Urothelium cell line (cell line): Measurements from ENCODE around the gene NABP2.
"Not testable (repeated sequence)": the region's sequence is repeated elsewhere in the genome, so short reads cannot be mapped to it uniquely, and the experiment has no call there.

Experiments used
- DNase-seq: peaks from one replicate; pipeline ENCODE4 v3.0.0; 2011; ENCODE audit warnings: low spot score, mixed read lengths
- FAIRE-seq: peaks from 2 replicates; lab custom pipeline; 2011; peaks lifted over from hg19 to GRCh38; lab: Jason Lieb, UNC

Gene NABP2

GRCh38 chr12:56271031-56271430, 46.9 kb downstream of the NABP2 start:
- peak; percentile 24 for DNase-seq
- no peak for FAIRE-seq

- FAIRE-seq, DNase-seq: not testable (repeated sequence)
Observed at GRCh38 chr12:56272468-56272867, 48.3 kb downstream of the NABP2 start.

GRCh38 chr12:56274299-56274698, 50.2 kb downstream of the NABP2 start:
- no peak for DNase-seq
- no peak for FAIRE-seq

GRCh38 chr12:56278905-56279304, 54.8 kb downstream of the NABP2 start:
- DNase-seq (no peak), FAIRE-seq (no peak)
